HL-60 (cell line): Measurements from ENCODE around the gene GPR34.

ENCODE experiments used
- DNase-seq, 2 experiments: peaks; one replicate each; pipeline ENCODE4 v3.0.0-alpha.2; 2010 to 2020; ENCODE audit warnings: low read depth in 1 of 2, low spot score in 1 of 2
- H3K27ac ChIP-seq: fragments of 250-450 bp; sonication (Bioruptor Pico); replicated peaks from 2 replicates; pipeline ENCODE4 v1.5.1; 2020; ENCODE audit warnings: mild to moderate bottlenecking, moderate library complexity
- H3K27me3 ChIP-seq: fragments of 250-450 bp; sonication (Bioruptor Pico); 2 replicates; pipeline ENCODE4 v1.5.1; 2021; ENCODE audit warnings: mild to moderate bottlenecking, moderate library complexity; ENCODE audit not compliant: insufficient read depth, poor library complexity, severe bottlenecking
- H3K4me3 ChIP-seq: replicated peaks from 2 replicates; pipeline ENCODE4 v1.5.1; 2011; ENCODE audit warnings: mild to moderate bottlenecking, control low read depth, low read length; ENCODE audit not compliant: insufficient read depth
- CTCF ChIP-seq: IDR thresholded peaks from one replicate; pipeline ENCODE4 v1.5.1; 2011; ENCODE audit warnings: low read length, control low read depth, inconsistent platforms; ENCODE audit not compliant: insufficient read depth
- GABPA ChIP-seq: IDR thresholded peaks from 2 replicates; pipeline ENCODE4 v1.6.1; 2012; ENCODE audit warnings: low read depth
- POLR2AphosphoS5 ChIP-seq: IDR thresholded peaks from 2 replicates; pipeline ENCODE4 v1.6.1; 2012; ENCODE audit warnings: low read depth
- SPI1 ChIP-seq: IDR thresholded peaks from 2 replicates; pipeline ENCODE4 v1.6.1; 2012; ENCODE audit warnings: low read depth, mild to moderate bottlenecking, borderline replicate concordance
- TF ChIP-seq, protein P1 (sequence below): IDR thresholded peaks from 2 replicates; pipeline ENCODE4 v1.6.1; 2012; ENCODE audit warnings: low read depth; ENCODE audit not compliant: insufficient replicate concordance

GPR34 gene

GRCh38 chrX:41707218-41707617, 18.4 kb downstream of the GPR34 start:
- Histone ChIP-seq H3K27me3 (no peaks in the 10 kb centered on the region), H3K27ac (peak overlapping the region; percentile 88), H3K4me3 (no peak overlapping the region)
- DNase-seq: no peak
- no peak for TF ChIP-seq CTCF
- no peak for TF ChIP-seq POLR2AphosphoS5
- TF ChIP-seq, protein P1, sequence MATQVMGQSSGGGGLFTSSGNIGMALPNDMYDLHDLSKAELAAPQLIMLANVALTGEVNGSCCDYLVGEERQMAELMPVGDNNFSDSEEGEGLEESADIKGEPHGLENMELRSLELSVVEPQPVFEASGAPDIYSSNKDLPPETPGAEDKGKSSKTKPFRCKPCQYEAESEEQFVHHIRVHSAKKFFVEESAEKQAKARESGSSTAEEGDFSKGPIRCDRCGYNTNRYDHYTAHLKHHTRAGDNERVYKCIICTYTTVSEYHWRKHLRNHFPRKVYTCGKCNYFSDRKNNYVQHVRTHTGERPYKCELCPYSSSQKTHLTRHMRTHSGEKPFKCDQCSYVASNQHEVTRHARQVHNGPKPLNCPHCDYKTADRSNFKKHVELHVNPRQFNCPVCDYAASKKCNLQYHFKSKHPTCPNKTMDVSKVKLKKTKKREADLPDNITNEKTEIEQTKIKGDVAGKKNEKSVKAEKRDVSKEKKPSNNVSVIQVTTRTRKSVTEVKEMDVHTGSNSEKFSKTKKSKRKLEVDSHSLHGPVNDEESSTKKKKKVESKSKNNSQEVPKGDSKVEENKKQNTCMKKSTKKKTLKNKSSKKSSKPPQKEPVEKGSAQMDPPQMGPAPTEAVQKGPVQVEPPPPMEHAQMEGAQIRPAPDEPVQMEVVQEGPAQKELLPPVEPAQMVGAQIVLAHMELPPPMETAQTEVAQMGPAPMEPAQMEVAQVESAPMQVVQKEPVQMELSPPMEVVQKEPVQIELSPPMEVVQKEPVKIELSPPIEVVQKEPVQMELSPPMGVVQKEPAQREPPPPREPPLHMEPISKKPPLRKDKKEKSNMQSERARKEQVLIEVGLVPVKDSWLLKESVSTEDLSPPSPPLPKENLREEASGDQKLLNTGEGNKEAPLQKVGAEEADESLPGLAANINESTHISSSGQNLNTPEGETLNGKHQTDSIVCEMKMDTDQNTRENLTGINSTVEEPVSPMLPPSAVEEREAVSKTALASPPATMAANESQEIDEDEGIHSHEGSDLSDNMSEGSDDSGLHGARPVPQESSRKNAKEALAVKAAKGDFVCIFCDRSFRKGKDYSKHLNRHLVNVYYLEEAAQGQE: no peak

- no peak for DNase-seq
- no peaks in the 10 kb centered on the region for H3K27me3 ChIP-seq
- TF ChIP-seq GABPA (no peak), SPI1 (no peak), POLR2AphosphoS5 (no peak), CTCF (no peak)
- TF ChIP-seq, protein P1: no peak
- H3K27ac ChIP-seq: no peak overlapping the region
- no peak overlapping the region for H3K4me3 ChIP-seq
Measured at GRCh38 chrX:41708486-41708885, 19.7 kb downstream of the GPR34 start.

- Histone ChIP-seq H3K4me3 (no peak overlapping the region), H3K27me3 (no peaks in the 10 kb centered on the region), H3K27ac (no peak overlapping the region)
- no peak for TF ChIP-seq CTCF
- TF ChIP-seq GABPA: no peak
- DNase-seq: no peak
Measured at GRCh38 chrX:41711021-41711667, 22.4 kb downstream of the GPR34 start.

DNA sequence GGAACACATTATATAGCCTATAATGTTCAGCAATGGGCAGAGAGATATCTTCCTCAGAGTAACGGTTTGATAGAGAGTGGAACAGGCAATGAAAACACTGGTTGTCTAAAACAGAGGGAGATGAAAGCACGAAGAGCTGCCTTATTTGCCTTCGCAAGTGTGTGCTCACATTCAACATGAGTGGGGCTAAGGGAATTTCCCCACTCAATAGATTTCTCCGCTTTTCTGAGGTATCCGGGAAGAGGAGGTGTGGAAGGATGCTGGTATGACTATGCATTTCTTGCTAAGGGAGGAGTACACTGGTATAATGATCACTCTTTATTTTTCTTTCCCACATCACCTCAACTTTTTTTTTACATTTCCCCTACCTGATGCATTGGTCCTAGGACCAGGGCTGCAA, 27.4 kb downstream of the GPR34 start:
- no peaks in the 10 kb centered on the region for H3K27me3 ChIP-seq
- no peak overlapping the region for H3K27ac ChIP-seq
- TF ChIP-seq GABPA: no peak
- TF ChIP-seq POLR2AphosphoS5: no peak
- TF ChIP-seq CTCF: no peak
- TF ChIP-seq SPI1: no peak
- TF ChIP-seq, protein P1: no peak
- no peak for DNase-seq
- H3K4me3 ChIP-seq: no peak overlapping the region
